ENCODE results near the gene PCYOX1L.

The PCYOX1L gene

DNA sequence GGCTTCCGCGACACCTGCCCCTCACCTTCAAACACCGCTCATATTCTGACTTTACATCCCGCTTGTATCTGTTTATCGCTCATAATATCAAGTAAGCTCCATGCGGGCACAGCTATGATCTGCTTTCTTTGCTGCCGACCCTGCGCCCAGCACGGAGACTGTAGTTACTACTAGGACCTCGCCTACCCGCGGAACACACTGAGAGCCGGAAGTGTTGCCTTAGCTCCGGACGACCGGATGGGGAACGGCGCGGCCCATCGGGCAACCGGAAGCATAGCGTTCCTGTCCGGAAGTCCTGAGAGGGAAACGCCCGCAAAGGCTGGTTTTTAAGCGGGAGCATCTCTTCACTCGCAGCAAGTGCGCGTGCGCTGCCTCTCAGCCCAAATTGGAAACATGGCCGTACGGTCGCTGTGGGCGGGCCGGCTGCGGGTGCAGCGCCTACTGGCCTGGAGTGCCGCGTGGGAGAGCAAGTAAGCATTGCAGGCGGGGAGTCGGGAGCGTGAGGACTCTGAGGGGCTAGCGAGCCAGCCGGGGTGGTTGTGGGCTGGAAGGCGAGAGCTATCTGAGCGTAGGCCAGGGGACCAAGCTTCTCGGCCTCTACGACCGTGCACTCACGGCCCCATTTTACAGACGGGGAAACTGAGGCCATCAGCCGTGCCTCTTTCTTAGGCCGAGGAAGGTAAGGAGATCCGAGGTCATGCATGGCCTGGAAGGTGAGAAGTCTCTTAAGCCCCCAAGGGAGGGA lies 12.5 kb upstream of the PCYOX1L start, which contains the start of gene GRPEL2:
TSS of gene GRPEL2 (plus strand) at position 353 of the 745 bp plus-strand sequence. CDS start at position 394, 41 bp downstream.
- DNase-seq (ENCODE audit: low spot score): peak; percentile 93
- TF ChIP-seq, protein P1, sequence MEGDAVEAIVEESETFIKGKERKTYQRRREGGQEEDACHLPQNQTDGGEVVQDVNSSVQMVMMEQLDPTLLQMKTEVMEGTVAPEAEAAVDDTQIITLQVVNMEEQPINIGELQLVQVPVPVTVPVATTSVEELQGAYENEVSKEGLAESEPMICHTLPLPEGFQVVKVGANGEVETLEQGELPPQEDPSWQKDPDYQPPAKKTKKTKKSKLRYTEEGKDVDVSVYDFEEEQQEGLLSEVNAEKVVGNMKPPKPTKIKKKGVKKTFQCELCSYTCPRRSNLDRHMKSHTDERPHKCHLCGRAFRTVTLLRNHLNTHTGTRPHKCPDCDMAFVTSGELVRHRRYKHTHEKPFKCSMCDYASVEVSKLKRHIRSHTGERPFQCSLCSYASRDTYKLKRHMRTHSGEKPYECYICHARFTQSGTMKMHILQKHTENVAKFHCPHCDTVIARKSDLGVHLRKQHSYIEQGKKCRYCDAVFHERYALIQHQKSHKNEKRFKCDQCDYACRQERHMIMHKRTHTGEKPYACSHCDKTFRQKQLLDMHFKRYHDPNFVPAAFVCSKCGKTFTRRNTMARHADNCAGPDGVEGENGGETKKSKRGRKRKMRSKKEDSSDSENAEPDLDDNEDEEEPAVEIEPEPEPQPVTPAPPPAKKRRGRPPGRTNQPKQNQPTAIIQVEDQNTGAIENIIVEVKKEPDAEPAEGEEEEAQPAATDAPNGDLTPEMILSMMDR (IDR thresholded peaks at IDR 0.05; ENCODE audit: extremely low read depth, insufficient read depth, missing control alignments): no peak
- in situ Hi-C loops (cut with MboI; ENCODE audit: low pct_unique_long_range_greater_than_20kb, low sequenced_read_pairs, unreplicated experiment): no loop called here

DNA sequence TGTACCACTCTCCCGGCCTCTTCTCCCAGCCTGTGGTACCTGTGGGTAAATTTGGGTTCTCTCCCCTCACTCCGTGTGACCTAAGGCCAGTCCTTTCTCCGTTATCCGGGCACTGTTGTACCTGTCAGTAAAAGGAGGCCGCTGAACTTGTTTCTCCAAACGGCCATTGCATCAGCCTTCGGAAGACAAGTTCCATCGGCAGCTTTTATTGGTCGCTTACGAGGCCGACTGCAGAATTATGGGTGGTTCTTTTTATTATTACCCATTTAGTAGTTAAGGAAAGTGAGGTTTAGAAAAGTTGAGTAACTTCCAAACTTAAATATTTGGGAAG lies 12.0 kb upstream of the PCYOX1L start:
- no peak for DNase-seq (ENCODE audit: low spot score)
- in situ Hi-C loops (cut with MboI; ENCODE audit: low pct_unique_long_range_greater_than_20kb, low sequenced_read_pairs, unreplicated experiment): no loop called here
- TF ChIP-seq, protein P1 (IDR thresholded peaks at IDR 0.05; ENCODE audit: extremely low read depth, insufficient read depth, missing control alignments): no peak

DNA sequence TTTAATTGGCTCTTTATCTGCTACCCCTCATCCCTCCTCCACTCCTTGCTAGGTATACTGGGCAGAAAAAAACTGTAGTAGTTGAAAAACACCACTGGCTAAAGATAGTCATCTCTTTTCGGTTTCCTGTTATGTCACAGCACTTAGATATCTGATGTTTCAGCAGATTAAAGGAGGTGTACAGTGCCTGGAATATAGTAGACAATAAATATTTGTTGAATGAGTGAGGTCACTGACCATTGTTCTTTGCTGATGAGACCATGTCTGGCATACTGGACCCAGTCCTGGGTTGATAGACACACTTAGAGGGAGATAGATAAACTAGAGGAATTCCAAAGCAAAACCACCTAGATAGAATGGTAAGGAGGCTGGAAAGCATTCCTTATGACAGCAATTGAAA lies 9.3 kb upstream of the PCYOX1L start:
- TF ChIP-seq, protein P1 (IDR thresholded peaks at IDR 0.05; ENCODE audit: extremely low read depth, insufficient read depth, missing control alignments): no peak
- no peak for DNase-seq (ENCODE audit: low spot score)

DNA sequence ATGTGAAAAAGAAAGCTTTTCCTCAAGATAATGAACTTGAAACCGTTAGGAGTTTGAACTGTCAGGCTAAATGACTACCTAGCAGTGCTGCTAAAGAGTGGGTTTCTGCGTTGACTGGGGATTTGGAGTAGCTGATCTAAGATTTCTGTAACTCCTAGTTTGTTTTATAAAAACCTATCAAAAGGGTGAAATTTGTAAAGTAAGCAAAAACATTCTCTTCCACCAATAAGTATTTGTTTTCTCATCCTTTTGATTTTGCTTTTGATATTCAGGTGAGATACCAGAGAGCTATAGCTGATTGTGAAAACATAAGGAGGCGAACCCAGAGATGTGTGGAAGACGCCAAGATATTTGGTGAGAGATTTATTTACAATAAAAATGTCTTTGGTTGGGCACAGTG lies 8.5 kb upstream of the PCYOX1L start:
- no peak for DNase-seq (ENCODE audit: low spot score)
- in situ Hi-C loops (cut with MboI; ENCODE audit: low pct_unique_long_range_greater_than_20kb, low sequenced_read_pairs, unreplicated experiment): no loop called here
- TF ChIP-seq, protein P1 (IDR thresholded peaks at IDR 0.05; ENCODE audit: extremely low read depth, insufficient read depth, missing control alignments): no peak

More for the DNA sequence above, 9.3 kb upstream of the PCYOX1L start:
- in situ Hi-C loops (cut with MboI; ENCODE audit: low pct_unique_long_range_greater_than_20kb, low sequenced_read_pairs, unreplicated experiment): no loop called here

DNA sequence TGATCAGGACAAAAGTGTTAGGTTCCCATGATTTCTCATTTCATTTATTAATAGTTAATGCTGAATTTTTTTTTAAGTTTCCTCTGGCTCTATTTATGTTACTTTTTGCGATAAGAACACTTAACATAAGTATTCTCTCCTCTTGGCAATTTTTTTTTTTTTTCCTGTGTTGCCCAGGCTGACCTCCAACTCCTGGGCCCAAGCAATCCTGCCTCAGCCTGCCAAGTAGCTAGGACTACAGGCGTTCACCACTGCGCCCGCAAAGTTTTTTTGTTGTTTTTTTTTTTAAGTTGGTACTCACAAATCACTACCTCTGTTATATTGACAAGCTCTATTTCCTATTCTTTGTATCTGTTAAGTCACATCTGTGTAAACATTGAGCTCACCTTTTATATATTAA lies 5.7 kb upstream of the PCYOX1L start:
- TF ChIP-seq, protein P1 (IDR thresholded peaks at IDR 0.05; ENCODE audit: extremely low read depth, insufficient read depth, missing control alignments): no peak
- in situ Hi-C loops (cut with MboI; ENCODE audit: low pct_unique_long_range_greater_than_20kb, low sequenced_read_pairs, unreplicated experiment): no loop called here
- DNase-seq (ENCODE audit: low spot score): no peak

DNA sequence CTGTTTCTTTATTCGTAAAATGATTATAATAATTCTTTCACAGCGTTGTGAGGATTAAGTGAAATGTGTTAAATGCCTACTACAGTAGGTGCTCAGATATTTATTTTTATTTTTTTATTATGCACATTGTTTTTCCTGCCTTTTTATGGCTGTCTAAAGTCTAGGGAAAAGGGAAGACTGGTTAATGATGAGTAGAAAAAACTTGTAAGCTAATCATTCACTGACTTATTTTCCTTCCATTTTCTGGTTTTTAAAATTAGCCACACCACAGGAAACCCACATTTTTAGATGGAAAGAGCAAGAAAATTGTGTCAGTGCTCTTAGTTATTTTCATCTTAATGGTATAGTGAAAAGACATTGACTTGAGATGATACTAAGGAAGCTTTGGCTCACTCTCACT lies 3.9 kb upstream of the PCYOX1L start:
- TF ChIP-seq, protein P1 (IDR thresholded peaks at IDR 0.05; ENCODE audit: extremely low read depth, insufficient read depth, missing control alignments): no peak
- in situ Hi-C loops (cut with MboI; ENCODE audit: low pct_unique_long_range_greater_than_20kb, low sequenced_read_pairs, unreplicated experiment): no loop called here
- DNase-seq (ENCODE audit: low spot score): no peak
